NCI-H2196 treated with DMSO at 0.1 percent for 48 hours (cell line): ENCODE data around the gene PHKG2.

Experiments
- DNase-seq: peaks from one replicate; lab custom pipeline; 2025; ENCODE audit not compliant: unreplicated experiment; lab: John Stamatoyannopoulos, UW

The PHKG2 gene

DNA sequence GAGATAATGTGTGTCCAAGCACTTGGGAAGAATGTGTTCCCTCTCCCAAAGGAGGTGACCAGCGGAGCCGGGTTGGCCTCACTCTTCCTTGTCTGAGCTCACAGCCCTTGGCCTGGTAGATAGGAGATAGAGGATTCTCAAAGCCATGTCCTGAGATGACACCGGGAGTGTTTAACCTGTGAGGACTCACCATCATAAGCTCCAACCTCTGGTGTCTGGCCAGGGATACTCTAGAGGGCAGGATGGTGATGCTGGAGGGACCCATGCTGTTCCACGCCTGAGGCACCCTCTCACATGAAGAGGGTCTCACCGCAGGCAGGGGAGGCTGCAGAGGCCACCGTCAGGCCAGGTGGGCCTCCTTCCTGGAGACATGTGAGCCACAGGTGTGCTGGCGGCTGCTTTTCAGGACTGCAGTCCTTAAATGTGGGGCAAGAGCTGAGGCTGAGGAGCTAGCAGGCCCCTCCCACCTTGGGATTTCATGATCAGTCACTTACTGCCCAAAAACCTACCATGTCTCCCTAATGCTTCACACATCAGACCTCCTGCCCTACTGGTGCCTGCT is 45.4 kb downstream of the PHKG2 start:
- no peak for DNase-seq

DNA sequence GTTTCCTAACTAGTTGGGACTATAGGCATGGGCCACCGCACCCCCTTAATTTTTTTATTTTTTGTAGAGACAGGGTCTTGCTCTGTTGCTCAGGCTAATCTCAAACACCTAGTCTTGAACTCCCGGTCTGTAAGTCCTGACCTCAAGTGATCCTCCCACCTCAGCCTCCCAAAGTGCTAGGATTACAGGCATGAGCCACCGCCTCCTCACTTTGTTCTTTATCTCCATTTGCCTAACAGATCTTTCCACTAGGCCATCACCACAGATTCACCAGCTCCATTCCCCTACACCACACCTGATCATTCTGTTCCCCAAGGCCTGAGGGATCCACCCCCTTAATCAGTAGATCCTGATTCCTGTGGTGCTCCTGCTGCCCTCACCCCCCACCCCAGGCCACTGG is 46.4 kb downstream of the PHKG2 start:
- DNase-seq: no peak

DNA sequence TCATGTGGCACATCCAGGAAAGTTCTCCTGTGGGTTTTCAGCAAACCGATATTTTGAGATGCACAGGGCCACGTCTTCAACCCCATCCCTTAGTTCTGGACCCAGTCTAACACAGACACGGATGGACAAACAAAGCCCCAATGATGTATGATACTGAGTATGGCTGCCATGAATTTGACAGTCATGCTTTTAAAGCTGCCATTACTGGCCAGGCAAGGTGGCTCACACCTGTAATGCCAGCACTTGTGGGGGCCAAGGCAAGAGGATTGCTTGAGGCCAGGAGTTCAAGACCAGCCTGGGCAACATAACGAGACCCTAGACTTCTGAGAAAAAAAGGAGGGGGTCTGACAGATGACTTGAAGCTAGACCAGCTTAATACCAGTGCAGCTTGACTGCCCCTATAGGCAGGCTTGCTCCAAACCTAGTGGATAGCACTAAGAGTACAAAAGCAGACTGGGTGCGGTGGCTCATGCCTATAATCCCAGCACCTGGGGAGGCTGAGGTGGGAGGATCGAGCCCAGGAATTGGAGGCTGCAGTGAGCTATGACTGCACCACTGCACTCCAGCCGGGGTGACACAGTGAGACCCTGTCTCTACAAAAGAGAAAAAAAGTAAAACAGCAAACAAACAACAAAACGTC is 49.6 kb downstream of the PHKG2 start:
- no peak for DNase-seq
